Medulla oblongata (tissue), 1 donor: ENCODE results near the gene SNAP91.

Source experiments
- DNase-seq: peaks from one replicate; pipeline ENCODE4 v3.0.0-alpha.2; 2015; ENCODE audit errors: extremely low spot score

Gene SNAP91

DNA sequence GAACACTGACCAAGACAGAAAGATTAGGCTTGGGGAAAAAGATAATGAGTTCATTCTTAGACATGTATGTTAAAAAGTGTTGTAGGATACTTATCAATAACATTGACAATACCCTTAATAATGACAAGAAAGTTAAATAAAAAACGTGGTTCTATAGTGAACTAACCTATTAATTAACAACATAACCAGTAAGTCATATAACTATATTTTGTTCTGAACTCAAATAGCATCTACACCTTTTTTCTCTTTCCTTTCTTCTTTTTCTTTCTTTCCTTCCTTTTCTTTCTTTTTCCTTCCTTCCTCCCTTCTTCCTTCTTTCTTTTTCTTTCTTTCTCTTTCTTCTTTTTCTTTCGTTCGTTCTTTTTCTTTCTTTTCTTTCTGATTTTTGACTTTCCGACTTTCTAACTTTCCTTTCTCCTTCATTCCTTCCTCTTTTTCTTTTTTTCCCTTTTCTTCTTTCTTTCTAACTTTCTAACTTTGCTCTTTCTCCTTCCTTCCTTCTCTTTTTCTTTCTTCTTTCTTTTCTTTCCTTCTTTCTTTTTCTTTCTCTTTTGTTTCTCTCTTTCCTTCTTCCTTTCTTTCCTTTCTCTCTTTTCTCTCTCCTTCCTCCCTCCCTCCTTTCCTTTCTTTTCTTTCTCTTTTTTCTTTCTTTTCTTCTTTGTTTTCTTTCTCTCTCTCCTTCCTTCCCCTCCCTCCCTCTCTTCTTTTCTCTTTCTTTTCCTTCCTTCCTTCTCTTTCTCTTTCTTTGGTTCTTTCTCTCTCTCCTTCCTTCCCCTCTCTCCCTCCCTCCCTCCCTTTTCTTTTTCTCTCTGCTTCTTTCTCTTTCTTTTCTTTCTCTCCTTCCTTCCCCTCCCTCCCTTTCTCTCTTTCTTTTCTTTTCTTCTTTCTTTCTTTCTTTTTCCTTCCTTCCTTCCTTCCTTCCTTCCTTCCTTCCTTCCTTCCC is 172.0 kb downstream of the SNAP91 start:
- no peak for DNase-seq

DNA sequence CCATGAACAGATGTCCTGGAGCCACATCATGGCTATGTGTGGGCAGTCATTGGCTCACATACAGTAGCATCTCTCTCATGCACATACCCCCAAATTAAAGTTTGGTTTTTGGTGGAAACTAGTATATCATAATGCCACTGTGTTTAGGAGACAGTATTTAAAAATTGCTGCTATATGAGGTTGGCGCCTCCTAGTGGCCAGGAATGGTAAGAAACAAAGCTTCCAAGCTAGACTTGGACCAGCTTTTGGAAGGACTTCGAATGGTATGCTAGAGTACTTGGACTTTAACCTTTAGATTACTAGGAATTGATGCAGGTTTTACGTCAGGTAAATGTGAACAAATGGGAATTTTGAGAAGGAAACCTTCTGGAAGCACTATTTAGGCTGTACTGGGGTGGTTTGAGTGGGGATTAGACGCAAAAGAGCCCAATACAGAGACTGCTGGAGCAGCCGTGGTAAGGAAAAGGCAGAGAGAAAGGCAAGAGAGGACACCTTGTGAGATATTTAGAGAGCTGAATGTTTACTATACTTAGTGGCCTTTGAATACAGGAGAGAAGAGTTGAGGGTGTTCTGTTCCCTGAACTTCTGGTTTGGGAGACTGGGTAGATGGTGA is 172.8 kb downstream of the SNAP91 start:
- DNase-seq, result peak; percentile 9

DNA sequence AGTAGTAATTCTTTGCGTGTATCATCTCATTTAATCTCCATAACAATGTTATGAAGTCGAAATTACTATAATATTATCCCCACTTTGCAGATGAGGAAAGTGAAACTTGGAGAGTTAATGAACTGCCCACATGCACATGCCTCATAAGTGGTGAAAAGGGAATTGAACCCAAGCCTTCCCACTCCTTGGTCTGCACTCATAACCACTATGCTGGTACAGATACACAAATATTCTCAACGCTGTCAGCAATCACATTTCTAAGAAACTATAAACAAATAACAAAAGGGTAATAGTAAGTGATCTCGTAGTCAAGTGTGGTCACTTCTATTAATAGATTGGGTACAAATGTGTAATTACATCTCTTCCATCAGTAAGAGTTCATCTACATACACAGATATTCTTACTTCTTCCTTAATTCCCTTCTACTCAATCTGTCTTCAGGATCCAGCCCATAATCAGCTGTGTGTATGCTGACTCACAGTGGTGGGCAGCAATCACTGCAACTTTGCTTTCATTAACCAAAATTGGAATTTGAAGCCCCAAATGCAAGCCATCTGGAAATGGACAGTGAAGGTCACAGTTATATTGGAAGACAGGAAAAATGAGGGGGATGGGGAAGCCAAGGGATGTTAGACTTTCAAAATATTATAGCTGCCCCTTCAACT is 190.0 kb downstream of the SNAP91 start:
- no peak for DNase-seq

DNA sequence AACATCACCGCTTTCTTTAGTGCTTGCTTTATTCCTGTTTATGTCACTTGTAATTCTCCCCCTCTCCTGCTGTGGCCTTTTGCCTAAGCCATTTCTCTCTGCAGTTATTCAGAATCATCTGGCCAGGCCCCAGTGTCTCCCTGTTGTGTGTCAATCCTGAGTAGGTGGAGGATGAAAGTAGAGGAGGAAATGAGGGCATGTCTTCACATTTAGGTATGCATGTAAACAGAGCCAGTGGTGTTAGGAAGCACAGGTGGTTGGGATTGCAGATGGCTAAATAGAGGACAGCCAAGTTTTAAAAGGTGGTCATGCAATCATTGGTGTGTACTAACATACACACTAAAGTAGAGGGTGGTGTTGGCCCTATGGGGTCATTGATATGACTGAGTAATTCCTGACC is 191.4 kb downstream of the SNAP91 start:
- DNase-seq, result no peak

DNA sequence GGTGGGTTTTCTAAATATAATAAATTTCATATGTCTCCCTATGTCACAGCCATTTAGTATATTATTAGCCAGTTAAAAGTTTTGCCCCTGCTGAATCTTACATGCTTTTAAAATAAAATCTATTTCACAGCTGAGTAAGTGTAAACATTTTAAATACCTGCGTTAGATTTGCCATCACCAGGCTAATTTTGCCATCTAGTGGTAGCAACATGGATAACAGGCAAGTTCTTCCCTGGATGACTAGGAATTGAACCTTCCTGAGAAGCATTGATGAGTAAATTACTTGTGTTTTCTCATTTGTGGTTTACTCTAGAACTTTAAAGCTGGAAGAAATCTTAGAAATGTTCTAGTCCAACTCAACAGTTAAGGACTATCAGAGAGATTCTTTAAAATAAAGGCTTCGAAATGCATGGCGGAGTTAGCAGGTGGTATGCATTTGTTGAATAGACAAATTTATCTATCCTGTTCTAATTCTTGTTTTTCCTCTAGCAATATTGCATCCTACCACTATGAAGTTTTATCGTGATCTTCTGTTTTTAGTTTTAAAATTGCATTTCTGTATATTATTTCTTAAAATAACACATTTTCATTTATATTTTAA is 193.9 kb downstream of the SNAP91 start:
- DNase-seq, result peak; percentile 79

DNA sequence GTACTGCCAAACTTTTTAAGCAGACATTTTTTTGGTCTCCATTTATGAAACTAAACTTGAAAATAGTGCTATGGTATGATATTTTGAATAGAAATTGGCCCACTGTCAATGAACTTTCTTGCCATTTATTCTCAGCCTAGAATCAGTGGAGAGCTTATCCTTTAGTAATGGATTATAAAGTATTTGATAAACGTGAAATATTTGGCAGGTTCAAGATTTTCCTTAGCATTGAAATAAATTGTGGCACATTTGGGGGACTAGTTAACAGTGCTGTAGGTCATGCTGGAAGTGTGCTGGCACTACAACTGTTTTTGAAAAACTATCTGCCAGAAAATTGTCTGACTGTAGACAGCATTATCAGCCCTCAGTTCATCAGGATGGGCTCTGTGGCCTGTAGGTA is 194.4 kb downstream of the SNAP91 start:
- no peak for DNase-seq

DNA sequence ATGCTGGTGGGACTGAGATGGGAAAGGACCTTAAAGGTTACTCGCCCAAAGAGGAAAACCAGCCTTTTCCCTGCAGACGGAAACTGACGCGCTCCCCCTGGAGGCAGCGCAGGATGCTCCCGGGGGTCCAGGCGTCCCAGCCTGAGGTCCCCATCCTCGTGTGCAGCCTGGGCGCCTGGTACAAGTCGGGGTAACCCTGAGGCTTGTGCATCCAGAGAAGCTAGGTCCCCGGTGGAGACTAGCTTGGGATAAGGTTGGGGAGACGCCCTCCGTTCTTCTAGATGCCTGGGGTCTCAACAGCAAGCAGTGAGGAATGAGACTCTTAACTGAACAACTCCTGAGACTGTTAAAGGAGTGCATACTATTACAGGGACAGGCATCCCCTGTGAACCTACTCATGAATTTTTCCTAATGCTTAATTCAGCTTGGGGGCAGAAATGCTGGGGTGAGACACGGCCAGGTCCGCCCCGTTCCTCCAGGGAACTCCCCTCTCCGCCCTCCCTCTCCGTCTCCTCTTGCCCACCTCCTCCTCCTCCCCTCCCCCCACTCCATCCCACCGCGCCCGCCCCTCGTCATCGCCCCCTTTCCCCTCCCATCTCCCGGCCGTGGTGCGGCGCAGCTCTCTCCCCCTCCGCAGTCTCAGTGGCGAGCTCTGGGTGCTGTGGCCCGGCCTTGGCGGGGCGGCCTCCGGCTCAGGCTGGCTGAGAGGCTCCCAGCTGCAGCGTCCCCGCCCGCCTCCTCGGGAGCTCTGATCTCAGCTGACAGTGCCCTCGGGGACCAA is 196.8 kb downstream of the SNAP91 start, which contains the start of gene PRSS35:
PRSS35 (plus strand) TSS at position 634 of the 781 bp plus-strand sequence. CDS start 10,908 bp downstream, outside the sequence.
- peak; percentile 58 for DNase-seq

DNA sequence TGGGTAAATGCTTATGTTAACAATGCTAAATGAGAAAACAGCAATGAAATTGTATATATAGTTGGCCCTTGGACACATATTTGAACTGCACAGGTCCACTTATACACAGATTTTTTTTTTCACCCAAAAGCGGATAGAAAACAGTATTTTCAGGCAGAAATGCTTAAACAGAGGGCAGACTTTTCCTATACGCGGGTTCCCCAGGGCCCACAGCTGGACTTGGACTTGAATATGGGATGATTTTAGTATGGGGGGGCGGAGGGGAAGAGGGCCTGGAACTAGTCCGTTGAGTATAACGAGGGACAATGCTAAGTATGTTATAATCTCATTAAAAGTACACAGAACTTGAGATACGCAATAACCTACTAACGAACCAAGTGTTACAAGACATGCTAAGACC is 197.6 kb downstream of the SNAP91 start:
- DNase-seq, result no peak

DNA sequence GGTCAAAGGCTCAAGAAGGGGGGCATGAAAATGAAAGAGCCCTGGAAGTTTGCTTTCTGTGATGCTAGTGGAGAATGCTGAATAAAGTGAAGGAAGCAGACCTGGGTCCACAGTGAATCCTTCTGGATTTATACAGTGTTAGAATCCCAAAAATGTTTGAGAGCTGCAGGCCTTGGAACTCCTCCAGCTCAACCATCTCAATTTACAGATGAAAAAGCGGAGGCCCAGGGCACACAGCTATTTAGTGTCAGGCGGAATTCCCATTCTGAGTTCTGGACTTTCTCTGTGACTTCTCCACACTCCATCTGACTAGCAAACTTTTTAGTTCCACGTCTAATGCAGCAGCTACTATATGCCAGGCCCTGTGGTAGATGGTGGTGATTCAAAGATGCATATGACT is 198.1 kb downstream of the SNAP91 start:
- no peak for DNase-seq

DNA sequence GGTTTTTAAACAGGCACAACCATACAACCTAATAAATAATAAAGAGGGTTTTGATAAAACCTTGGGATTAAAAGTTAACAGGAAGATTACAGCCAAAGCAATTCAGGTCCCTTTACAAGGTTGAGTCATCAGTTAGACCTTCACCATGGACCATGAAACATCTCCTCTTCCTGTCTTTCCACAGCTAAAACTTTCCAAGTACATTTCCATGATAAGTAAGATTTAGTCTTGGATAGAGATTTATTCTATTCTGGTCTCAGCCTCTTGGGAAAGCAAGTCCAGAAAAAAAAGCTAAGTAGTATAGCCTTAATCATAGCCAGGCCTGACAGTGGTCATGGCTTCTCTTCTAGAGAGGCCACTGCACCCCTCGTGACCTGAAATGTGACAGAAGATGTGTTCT is 199.5 kb downstream of the SNAP91 start:
- DNase-seq, result no peak

DNA sequence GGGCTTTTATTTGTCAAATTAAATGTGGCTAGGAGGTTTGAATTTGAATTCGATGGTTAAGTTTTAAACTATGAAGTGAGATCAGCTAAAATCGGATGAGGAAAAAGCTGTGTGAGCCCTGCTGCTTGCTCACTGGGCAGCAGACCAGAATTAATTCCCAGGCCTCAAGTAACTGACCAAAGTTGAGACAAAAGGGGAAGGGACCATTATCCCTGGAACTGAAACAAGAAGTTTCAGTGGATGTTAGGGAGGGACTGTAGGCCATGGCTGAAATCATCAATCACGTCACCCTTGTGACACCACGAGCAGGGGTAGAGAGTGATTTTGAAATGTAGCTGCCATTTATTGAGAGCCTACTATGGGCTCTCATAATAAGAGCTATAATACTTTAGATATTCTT is 203.5 kb downstream of the SNAP91 start:
- peak; percentile 51 for DNase-seq
